Muscle of leg (tissue), 11 donors: ENCODE results near the gene HNRNPD. TPM values are rescaled to one million over a fixed set of nuclear protein-coding genes. Genes with fewer than 3 reads are reported as not detected.
"Not testable (repeated sequence)": the region's sequence is repeated elsewhere in the genome, so short reads cannot be mapped to it uniquely, and the experiment has no call there.

ENCODE experiments used
- DNase-seq: peaks from one replicate; pipeline ENCODE4 v3.0.0; 2013
- H3K27ac ChIP-seq: one replicate; pipeline ENCODE4 v1.5.1; 2013; ENCODE audit warnings: mild to moderate bottlenecking, low read length, control low read depth
- H3K27me3 ChIP-seq: one replicate; pipeline ENCODE4 v1.6.1; 2013; ENCODE audit warnings: low read length; ENCODE audit not compliant: control insufficient read depth, insufficient read depth
- H3K36me3 ChIP-seq: one replicate; pipeline ENCODE4 v1.6.1; 2013; ENCODE audit warnings: low read length; ENCODE audit not compliant: control insufficient read depth, insufficient read depth
- H3K4me1 ChIP-seq: one replicate; pipeline ENCODE4 v1.6.1; 2013; ENCODE audit warnings: low read length; ENCODE audit not compliant: control insufficient read depth, insufficient read depth
- H3K4me3 ChIP-seq: one replicate; pipeline ENCODE4 v1.5.1; 2013; ENCODE audit warnings: low read length, control low read depth
- H3K9me3 ChIP-seq: replicated peaks from 2 replicates; pipeline ENCODE4 v1.6.1; 2013; ENCODE audit warnings: low read depth, low read length; ENCODE audit not compliant: control insufficient read depth
- WGBS: methylation state at CpG from one replicate; pipeline ENCODE4 v1.1.5; 2013; ENCODE audit warnings: missing lambda C conversion rate; ENCODE audit not compliant: insufficient coverage; 5-methylcytosine and 5-hydroxymethylcytosine counted together
- polyA plus RNA-seq, 8 donors: library from polyadenylated mRNA; unstranded; fragments of 120-200 nt; gene quantifications; one replicate each; pipeline versions ENCODE4 v1.2.1 to v1.2.3, GENCODE V29; 2013; ENCODE audit warnings: inconsistent platforms in 1 of 8, low replicate concordance in 1 of 8; ENCODE audit not compliant: insufficient read length in 8 of 8, insufficient read depth in 1 of 8
- total RNA-seq: library from RNA; stranded (reverse); fragments of 120-200 nt; gene quantifications from one replicate; pipeline ENCODE4 v1.2.4, GENCODE V29; 2013

Gene HNRNPD
- total and polyA plus RNA-seq, 9 donors: 53.6 to 407 (median 308) TPM

DNA sequence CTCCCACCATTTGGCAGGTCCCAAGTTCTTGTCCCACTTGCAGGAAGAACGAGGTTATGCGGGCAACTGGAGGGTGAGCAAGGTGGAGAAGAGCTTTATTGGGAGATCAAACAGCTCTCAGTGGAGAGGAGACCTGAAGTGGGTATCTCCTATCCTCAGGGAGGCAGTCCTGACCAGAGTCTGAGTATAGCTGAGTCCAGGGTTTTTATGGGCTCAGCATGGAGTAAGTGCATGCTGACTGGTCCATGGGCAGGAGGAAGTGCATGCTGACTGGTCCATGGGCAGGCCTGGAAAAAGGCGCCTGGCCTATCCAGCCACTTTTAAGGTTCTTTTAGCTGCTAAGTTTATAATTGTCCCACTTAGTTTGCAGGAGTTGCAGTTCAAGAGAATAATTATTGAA lies 7.4 kb upstream of the HNRNPD start:
- H3K36me3 ChIP-seq: peaks cover 3% of the 10 kb centered on the region
- 100% methylated on average over 1 of the region's 3 CpGs for WGBS
- peaks cover 8% of the 10 kb centered on the region for H3K9me3 ChIP-seq
- no peaks in the 10 kb centered on the region for H3K27me3 ChIP-seq
- H3K4me1 ChIP-seq: no peaks in the 10 kb centered on the region
- no peak overlapping the region for H3K27ac ChIP-seq
- no peak overlapping the region for H3K4me3 ChIP-seq
- no peak for DNase-seq

DNA sequence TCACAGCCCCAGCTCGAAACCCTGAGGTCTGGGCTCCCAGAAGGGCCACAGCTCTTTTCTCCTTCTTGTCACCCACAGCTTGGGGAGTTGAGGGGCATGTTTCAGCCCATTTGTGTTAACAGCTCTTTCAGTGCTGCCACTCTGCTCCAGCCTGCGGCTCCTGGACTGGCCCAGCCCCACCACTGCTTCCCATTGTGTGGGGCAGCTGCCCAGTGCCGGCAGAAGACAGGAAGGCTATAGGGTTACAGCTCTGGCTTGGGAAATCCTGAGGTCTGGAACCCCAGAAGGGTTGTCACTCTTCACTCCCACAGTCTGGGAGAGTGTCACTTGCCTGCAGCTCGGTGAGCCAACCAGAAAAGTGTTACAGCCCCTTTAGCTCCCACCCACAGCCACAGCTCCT lies 7.0 kb upstream of the HNRNPD start:
- Histone ChIP-seq H3K4me3 (no peak overlapping the region), H3K4me1 (no peaks in the 10 kb centered on the region), H3K9me3 (peaks cover 6% of the 10 kb centered on the region), H3K27ac (no peak overlapping the region), H3K36me3 (peaks cover 3% of the 10 kb centered on the region), H3K27me3 (no peaks in the 10 kb centered on the region)
- WGBS: 88% methylated on average over 2 of the region's 4 CpGs
- no peak for DNase-seq

GRCh38 chr4:82380344-82380743 lies 6.6 kb upstream of the HNRNPD start:
- H3K9me3 ChIP-seq: peaks cover 6% of the 10 kb centered on the region
- H3K27me3 ChIP-seq: no peaks in the 10 kb centered on the region
- DNase-seq: no peak
- H3K4me1 ChIP-seq: no peaks in the 10 kb centered on the region
- H3K27ac ChIP-seq: no peak overlapping the region
- no peak overlapping the region for H3K4me3 ChIP-seq
- H3K36me3 ChIP-seq: peaks cover 3% of the 10 kb centered on the region
- 90% methylated on average over 7 of the region's 9 CpGs for WGBS

DNA sequence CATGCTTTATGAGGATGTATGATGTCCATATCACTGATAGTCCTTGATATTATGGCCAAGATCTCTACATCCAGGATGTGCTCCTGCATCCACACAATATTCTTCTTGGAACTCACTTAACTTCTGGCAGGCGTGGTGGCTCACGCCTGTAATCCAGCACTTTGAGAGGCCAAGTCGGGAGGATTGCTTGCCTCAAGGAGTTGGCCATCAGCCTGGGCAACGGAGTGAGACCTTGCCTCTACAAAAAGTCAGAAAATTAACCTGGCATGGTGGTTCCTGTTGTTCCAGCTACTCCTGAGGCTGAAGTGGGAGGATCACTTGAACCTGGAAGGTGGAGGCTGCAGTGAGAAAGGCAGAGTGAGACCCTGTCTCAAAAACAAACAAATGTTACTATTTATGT lies 2.3 kb upstream of the HNRNPD start:
- Histone ChIP-seq H3K27me3 (no peaks in the 10 kb centered on the region), H3K9me3 (peaks cover 3% of the 10 kb centered on the region), H3K36me3 (peaks cover 3% of the 10 kb centered on the region), H3K27ac (no peak overlapping the region), H3K4me3 (no peak overlapping the region), H3K4me1 (no peaks in the 10 kb centered on the region)
- 93% methylated on average over 3 of the region's 4 CpGs for WGBS
- DNase-seq: no peak

DNA sequence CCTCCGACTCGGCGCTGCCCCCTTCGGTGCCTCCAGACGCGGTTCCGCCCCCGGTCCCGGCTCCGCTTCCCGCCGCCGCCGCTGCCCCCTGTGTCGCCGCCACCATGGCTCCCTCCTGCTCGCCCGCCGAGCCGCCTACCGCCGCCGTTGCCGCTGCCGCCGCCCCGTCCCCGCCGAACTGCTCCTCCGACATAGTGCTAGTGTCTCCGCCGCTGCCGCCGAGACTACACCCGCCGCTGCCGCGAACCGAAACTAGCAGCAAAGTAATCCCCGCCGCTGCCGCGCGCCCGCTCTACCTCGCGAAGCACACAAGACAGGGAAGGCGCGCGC lies 340 bp downstream of the HNRNPD start:
- Histone ChIP-seq H3K9me3 (no peaks in the 10 kb centered on the region), H3K4me1 (peaks cover 4% of the 10 kb centered on the region), H3K4me3 (peak overlapping the region; percentile 98), H3K27ac (peak overlapping the region; percentile 99), H3K36me3 (peaks cover 6% of the 10 kb centered on the region), H3K27me3 (no peaks in the 10 kb centered on the region)
- WGBS: 0% methylated on average over 48 of the region's 50 CpGs
- DNase-seq: no peak

DNA sequence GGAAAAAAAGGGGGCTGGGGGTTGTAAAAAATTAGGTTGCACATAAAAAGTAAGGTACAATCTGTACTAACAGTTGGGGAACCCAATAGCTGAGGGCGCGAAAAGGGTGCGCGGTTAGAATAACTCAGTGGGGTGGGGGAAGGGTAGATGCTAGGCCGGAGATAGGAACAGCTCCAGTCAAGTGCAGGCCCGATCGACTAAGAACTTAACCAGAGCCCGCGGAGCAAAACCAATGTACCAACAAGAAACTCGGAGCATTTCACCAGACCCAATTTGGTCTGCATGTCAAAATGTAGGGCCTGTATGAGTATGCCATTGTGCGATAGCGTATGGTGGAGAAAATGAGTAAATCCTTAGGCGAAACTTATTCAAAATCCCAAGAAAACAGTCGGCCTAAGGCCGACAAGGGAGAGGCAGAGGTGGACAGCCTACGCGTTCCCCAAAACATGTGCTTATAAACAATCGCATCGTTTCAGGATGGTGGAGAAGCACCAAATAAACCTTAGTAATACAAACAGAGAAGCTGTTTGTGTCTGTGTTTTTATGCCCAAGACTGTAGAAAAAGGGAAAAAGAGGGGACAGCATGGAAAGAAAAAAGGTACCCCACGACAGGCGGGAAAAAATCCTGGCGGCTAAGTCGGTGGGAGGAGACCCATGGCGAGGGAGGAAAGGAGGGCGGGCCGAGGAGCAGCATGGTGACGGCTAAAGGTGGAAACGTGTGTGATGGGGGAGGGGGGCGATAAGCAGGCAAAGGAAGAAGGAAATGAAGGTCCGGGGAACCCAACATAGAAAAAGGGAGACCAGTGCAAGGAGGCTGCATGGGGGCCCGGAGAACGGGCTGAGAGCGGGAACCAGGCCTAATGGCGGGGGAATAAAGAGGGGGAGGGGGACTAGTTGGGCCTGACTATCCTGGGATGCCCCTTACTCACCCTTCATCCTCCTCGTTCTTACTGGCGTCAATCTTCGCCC lies 990 bp downstream of the HNRNPD start:
- Histone ChIP-seq H3K27me3 (no peaks in the 10 kb centered on the region), H3K4me1 (peaks cover 4% of the 10 kb centered on the region), H3K36me3 (peaks cover 7% of the 10 kb centered on the region), H3K9me3 (no peaks in the 10 kb centered on the region), H3K4me3 (peak overlapping the region; percentile 98), H3K27ac (peak overlapping the region; percentile 99)
- peak; percentile 90 for DNase-seq
- WGBS: 2% methylated on average over 18 of the region's 37 CpGs

GRCh38 chr4:82371497-82371896 lies 2.3 kb downstream of the HNRNPD start:
- Histone ChIP-seq H3K4me1 (peaks cover 4% of the 10 kb centered on the region), H3K9me3 (no peaks in the 10 kb centered on the region), H3K27me3 (no peaks in the 10 kb centered on the region), H3K4me3 (peak overlapping the region; percentile 98), H3K27ac (peak overlapping the region; percentile 31), H3K36me3 (peaks cover 10% of the 10 kb centered on the region)
- peak; percentile 15 for DNase-seq
- 0% methylated on average over 1 of the region's 8 CpGs for WGBS

- Histone ChIP-seq H3K9me3 (no peaks in the 10 kb centered on the region), H3K36me3 (peaks cover 12% of the 10 kb centered on the region), H3K27me3 (no peaks in the 10 kb centered on the region), H3K4me1 (peaks cover 6% of the 10 kb centered on the region), H3K27ac (no peak overlapping the region), H3K4me3 (no peak overlapping the region)
- no peak for DNase-seq
- WGBS: 100% methylated on average over 1 of the region's 5 CpGs
These were observed 6.2 kb downstream of the HNRNPD start for GRCh38 chr4:82367438-82368097.

- H3K27ac ChIP-seq, H3K4me3 ChIP-seq, H3K27me3 ChIP-seq, H3K4me1 ChIP-seq, DNase-seq, H3K9me3 ChIP-seq: not testable (repeated sequence)
- H3K36me3 ChIP-seq: peaks cover 12% of the 10 kb centered on the region
- 96% methylated on average over 4 of the region's 11 CpGs for WGBS
These were observed 7.4 kb downstream of the HNRNPD start for GRCh38 chr4:82366431-82366830.

- Histone ChIP-seq H3K27me3 (no peaks in the 10 kb centered on the region), H3K9me3 (no peaks in the 10 kb centered on the region), H3K4me1 (peaks cover 2% of the 10 kb centered on the region), H3K27ac (no peak overlapping the region), H3K36me3 (peaks cover 12% of the 10 kb centered on the region), H3K4me3 (no peak overlapping the region)
- no peak for DNase-seq
- 60% methylated on average over 4 of the region's 4 CpGs for WGBS
These were observed 9.8 kb downstream of the HNRNPD start for GRCh38 chr4:82363896-82364487.
